GM23338 (cell line): ENCODE measurements around the gene SORBS1. TPM values are rescaled to one million over a fixed set of nuclear protein-coding genes. Genes with fewer than 3 reads are reported as not detected.

ENCODE experiments used
- ATAC-seq: fragments of 200-7000 bp; cut with Tn5 transposase; 3 replicates; pipeline ENCODE4 v1.9.1; 2020
- DNase-seq: peaks from one replicate; pipeline ENCODE4 v3.0.0-alpha.2; 2015; ENCODE audit warnings: low spot score
- H2AFZ ChIP-seq: fragments of 200-600 bp; sonication (generic); 2 replicates; pipeline ENCODE4 v1.8.0; 2016; ENCODE audit warnings: antibody characterized with exemption, mild to moderate bottlenecking, moderate library complexity
- H3F3A ChIP-seq: fragments of 200-600 bp; sonication (generic); replicated peaks from 2 replicates; pipeline ENCODE4 v1.8.0; 2017; ENCODE audit warnings: antibody characterized with exemption, mixed run types, low read depth
- H3K27ac ChIP-seq: fragments of 200-600 bp; sonication (generic); 2 replicates; pipeline ENCODE4 v1.6.1; 2016; ENCODE audit warnings: low read depth
- H3K27me3 ChIP-seq: fragments of 200-600 bp; sonication (generic); 2 replicates; pipeline ENCODE4 v1.8.0; 2016; ENCODE audit warnings: mild to moderate bottlenecking, mixed run types, moderate library complexity; ENCODE audit not compliant: insufficient read depth
- H3K36me3 ChIP-seq: fragments of 200-600 bp; sonication (generic); 2 replicates; pipeline ENCODE4 v1.8.0; 2016; ENCODE audit warnings: mild to moderate bottlenecking; ENCODE audit not compliant: insufficient read depth
- H3K4me1 ChIP-seq: fragments of 200-600 bp; sonication (generic); 2 replicates; pipeline ENCODE4 v1.8.0; 2016; ENCODE audit warnings: mild to moderate bottlenecking, moderate library complexity; ENCODE audit not compliant: insufficient read depth
- H3K4me2 ChIP-seq: fragments of 200-600 bp; sonication (generic); 2 replicates; pipeline ENCODE4 v1.7.1; 2017; ENCODE audit warnings: mixed run types
- H3K4me3 ChIP-seq: fragments of 200-600 bp; sonication (generic); 2 replicates; pipeline ENCODE4 v1.6.1; 2016; ENCODE audit warnings: mixed run types
- H3K79me2 ChIP-seq: fragments of 200-600 bp; sonication (generic); replicated peaks from 2 replicates; pipeline ENCODE4 v1.8.0; 2017; ENCODE audit warnings: mild to moderate bottlenecking; ENCODE audit not compliant: insufficient read depth
- H3K9me2 ChIP-seq: fragments of 200-600 bp; sonication (generic); 2 replicates; pipeline ENCODE4 v1.8.0; 2017; ENCODE audit not compliant: insufficient read depth
- H4K20me1 ChIP-seq: fragments of 200-600 bp; sonication (generic); replicated peaks from 2 replicates; pipeline ENCODE4 v1.8.0; 2017; ENCODE audit warnings: mild to moderate bottlenecking; ENCODE audit not compliant: insufficient read depth
- H3K27ac Mint-ChIP-seq: 2 replicates; pipeline ENCODE4 v1.8.0; 2020; ENCODE audit warnings: inconsistent platforms, mild to moderate bottlenecking, moderate library complexity, mixed read lengths
- H3K27me3 Mint-ChIP-seq: 3 replicates; pipeline ENCODE4 v1.8.0; 2022; ENCODE audit warnings: low read depth, mild to moderate bottlenecking, moderate library complexity, mixed read lengths, inconsistent platforms; ENCODE audit not compliant: insufficient read depth, poor library complexity
- H3K36me3 Mint-ChIP-seq: 3 replicates; pipeline ENCODE4 v1.8.0; 2021; ENCODE audit warnings: low read depth, mild to moderate bottlenecking, inconsistent platforms, moderate library complexity, mixed read lengths
- H3K4me1 Mint-ChIP-seq: 3 replicates; pipeline ENCODE4 v1.8.0; 2020; ENCODE audit warnings: mild to moderate bottlenecking, inconsistent platforms, mixed read lengths
- H3K4me3 Mint-ChIP-seq: 3 replicates; pipeline ENCODE4 v1.8.0; 2021; ENCODE audit warnings: moderate library complexity, mild to moderate bottlenecking, inconsistent platforms, mixed read lengths
- H3K9me3 Mint-ChIP-seq: 3 replicates; pipeline ENCODE4 v1.8.0; 2020; ENCODE audit warnings: moderate library complexity, mild to moderate bottlenecking, inconsistent platforms, mixed read lengths
- CREB1 ChIP-seq: fragments of 250-450 bp; sonication (Bioruptor Pico); IDR thresholded peaks from 2 replicates; pipeline ENCODE4 v1.5.0; 2020; ENCODE audit warnings: low read depth, mild to moderate bottlenecking, moderate library complexity
- EZH2 ChIP-seq: fragments of 200-600 bp; sonication (generic); IDR thresholded peaks from one replicate; pipeline ENCODE4 v1.8.0; 2017; ENCODE audit warnings: antibody characterized with exemption, mild to moderate bottlenecking, low read depth; ENCODE audit not compliant: unreplicated experiment
- JUNB ChIP-seq: IDR thresholded peaks from one replicate; pipeline ENCODE4 v1.6.1; 2016; ENCODE audit warnings: antibody characterized with exemption; ENCODE audit not compliant: unreplicated experiment
- POLR2AphosphoS5 ChIP-seq: IDR thresholded peaks from 2 replicates; pipeline ENCODE4 v1.6.1; 2016; ENCODE audit warnings: antibody characterized with exemption, low read depth
- ZNF114 ChIP-seq: fragments of 250-450 bp; sonication (Bioruptor Pico); IDR thresholded peaks from 2 replicates; pipeline ENCODE4 v1.5.0; 2020; ENCODE audit warnings: mild to moderate bottlenecking, moderate library complexity
- ZNF462 ChIP-seq: fragments of 250-450 bp; sonication (Bioruptor Pico); IDR thresholded peaks from 2 replicates; pipeline ENCODE4 v1.5.0; 2020; ENCODE audit warnings: mild to moderate bottlenecking, moderate library complexity
- polyA plus RNA-seq: library from polyadenylated mRNA; unstranded; fragments of >200 nt; fragmentation: Nextera tagmentation; extraction: Ambion mirVana; gene quantifications from 2 replicates; pipeline ENCODE4 v1.2.1, GENCODE V29; 2016
- total RNA-seq: library from RNA; depleted of rRNA; stranded (reverse); fragments of >200 nt; shearing (Covaris generic); gene quantifications from 2 replicates; pipeline ENCODE4 v1.2.3, GENCODE V29; 2014

The SORBS1 gene
- total and polyA plus RNA-seq, 2 experiments from 2014 or later = 47.7 to 51.5 TPM

- Mint-ChIP-seq H3K27me3 (peaks cover 5% of the 10 kb centered on the region), H3K4me1 (no peaks in the 10 kb centered on the region), H3K27ac (no peak overlapping the region), H3K4me3 (no peak overlapping the region), H3K9me3 (no peaks in the 10 kb centered on the region), H3K36me3 (peaks cover 12% of the 10 kb centered on the region; the same call in 2 of the 3 replicates)
- H3K4me3 ChIP-seq = no peak overlapping the region
- peaks cover 25% of the 10 kb centered on the region for H3K36me3 ChIP-seq
- no peaks in the 10 kb centered on the region for H3K9me2 ChIP-seq
- DNase-seq = no peak
- no peak overlapping the region for H2AFZ ChIP-seq
- no peak overlapping the region for H3K27ac ChIP-seq
- H3K4me2 ChIP-seq = no peak overlapping the region
- TF ChIP-seq CREB1 = no peak
- TF ChIP-seq ZNF462 (CRISPR knock-in tag) = no peak
- ATAC-seq = no peak
- no peaks in the 10 kb centered on the region; the same call in 1 of the 2 replicates for H4K20me1 ChIP-seq
- H3K27me3 ChIP-seq = no peaks in the 10 kb centered on the region
- H3K79me2 ChIP-seq = no peaks in the 10 kb centered on the region
- H3F3A ChIP-seq = no peaks in the 10 kb centered on the region
- no peaks in the 10 kb centered on the region for H3K4me1 ChIP-seq
These were observed 179.0 kb downstream of the SORBS1 start for GRCh38 chr10:95382174-95382573.

- DNase-seq = no peak
- Histone ChIP-seq H3K27ac (no peak overlapping the region), H3F3A (no peaks in the 10 kb centered on the region)
These were observed 183.2 kb downstream of the SORBS1 start for GRCh38 chr10:95377950-95378349.

More at GRCh38 chr10:95377950-95378349, 183.2 kb downstream of the SORBS1 start:
- TF ChIP-seq ZNF114 (no peak), ZNF462 (CRISPR knock-in tag) (no peak), JUNB (no peak), EZH2 (no peak), POLR2AphosphoS5 (no peak), CREB1 (no peak)
- Mint-ChIP-seq H3K9me3 (no peaks in the 10 kb centered on the region), H3K4me1 (peaks cover 9% of the 10 kb centered on the region; the same call in 2 of the 3 replicates), H3K4me3 (no peak overlapping the region), H3K36me3 (peaks cover 11% of the 10 kb centered on the region; the same call in 2 of the 3 replicates), H3K27ac (no peak overlapping the region), H3K27me3 (no peaks in the 10 kb centered on the region)
- H3K9me2 ChIP-seq = no peaks in the 10 kb centered on the region
- H3K4me1 ChIP-seq = 0 out of 2 replicates have a peak, but pooled peaks cover 7% of the 10 kb centered on the region
- H4K20me1 ChIP-seq = no peaks in the 10 kb centered on the region; the same call in 1 of the 2 replicates
- no peak for ATAC-seq
- no peaks in the 10 kb centered on the region for H3K79me2 ChIP-seq
- no peak overlapping the region for H2AFZ ChIP-seq
- no peak overlapping the region for H3K4me3 ChIP-seq
- H3K4me2 ChIP-seq = no peak overlapping the region
- no peaks in the 10 kb centered on the region for H3K27me3 ChIP-seq
- peaks cover 19% of the 10 kb centered on the region for H3K36me3 ChIP-seq
